ENCODE measurements around the gene SPINK4.

DNA sequence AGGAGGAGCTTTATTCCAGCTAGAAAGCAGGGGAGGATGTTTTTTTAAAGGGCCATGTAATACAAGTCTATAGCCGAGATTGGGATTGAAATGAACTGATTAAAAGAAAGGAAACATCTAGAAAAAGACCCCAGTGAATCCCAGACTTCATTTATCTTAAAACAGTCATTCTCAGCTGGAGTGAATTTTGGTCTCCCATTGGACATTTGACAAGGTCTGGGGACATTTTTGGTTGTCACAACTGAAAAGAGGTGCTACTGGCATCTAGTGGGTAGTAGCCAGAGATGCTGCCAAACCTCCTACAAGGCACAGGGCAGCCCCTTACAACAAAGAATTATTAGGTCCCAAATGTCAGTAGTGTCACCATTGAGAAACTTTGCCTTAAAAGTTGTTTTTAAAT is 16.3 kb upstream of the SPINK4 start:
- no peak for TF ChIP-seq POLR2A (IDR thresholded peaks at IDR 0.05)
- TF ChIP-seq, protein P1, sequence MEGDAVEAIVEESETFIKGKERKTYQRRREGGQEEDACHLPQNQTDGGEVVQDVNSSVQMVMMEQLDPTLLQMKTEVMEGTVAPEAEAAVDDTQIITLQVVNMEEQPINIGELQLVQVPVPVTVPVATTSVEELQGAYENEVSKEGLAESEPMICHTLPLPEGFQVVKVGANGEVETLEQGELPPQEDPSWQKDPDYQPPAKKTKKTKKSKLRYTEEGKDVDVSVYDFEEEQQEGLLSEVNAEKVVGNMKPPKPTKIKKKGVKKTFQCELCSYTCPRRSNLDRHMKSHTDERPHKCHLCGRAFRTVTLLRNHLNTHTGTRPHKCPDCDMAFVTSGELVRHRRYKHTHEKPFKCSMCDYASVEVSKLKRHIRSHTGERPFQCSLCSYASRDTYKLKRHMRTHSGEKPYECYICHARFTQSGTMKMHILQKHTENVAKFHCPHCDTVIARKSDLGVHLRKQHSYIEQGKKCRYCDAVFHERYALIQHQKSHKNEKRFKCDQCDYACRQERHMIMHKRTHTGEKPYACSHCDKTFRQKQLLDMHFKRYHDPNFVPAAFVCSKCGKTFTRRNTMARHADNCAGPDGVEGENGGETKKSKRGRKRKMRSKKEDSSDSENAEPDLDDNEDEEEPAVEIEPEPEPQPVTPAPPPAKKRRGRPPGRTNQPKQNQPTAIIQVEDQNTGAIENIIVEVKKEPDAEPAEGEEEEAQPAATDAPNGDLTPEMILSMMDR (IDR thresholded peaks at IDR 0.05): no peak
- no peak for TF ChIP-seq POLR2AphosphoS5 (IDR thresholded peaks at IDR 0.05)
